HepG2 (cell line): ENCODE results near the gene ARHGEF40. TPM values are rescaled to one million over a fixed set of nuclear protein-coding genes. Genes with fewer than 3 reads are reported as not detected.
A peak's percentile ranks its signal among the peaks of the same experiment; 100 is the strongest.

Experiments
- ARNT2 ChIP-seq: sonication (generic); formaldehyde crosslinking; IDR thresholded peaks from 2 replicates; pipeline ENCODE4 v1.8.0; 2022; ENCODE audit warnings: mild to moderate bottlenecking, low read depth, missing genetic modification reagents, moderate library complexity
- CSRNP2 ChIP-seq: sonication (generic); formaldehyde crosslinking; conservative IDR thresholded peaks from 2 replicates; pipeline ENCODE4 v1.8.0; 2022; ENCODE audit warnings: low read depth, missing genetic modification reagents
- DNMT3B ChIP-seq: conservative IDR thresholded peaks from 2 replicates; pipeline ENCODE4 v1.6.1; 2016; ENCODE audit warnings: missing biosample characterization, control low read depth
- FOXC1 ChIP-seq: sonication (generic); formaldehyde crosslinking; IDR thresholded peaks from 2 replicates; pipeline ENCODE4 v1.8.0; 2022; ENCODE audit warnings: mild to moderate bottlenecking, missing genetic modification reagents, borderline replicate concordance
- GRHL1 ChIP-seq: sonication (generic); formaldehyde crosslinking; conservative IDR thresholded peaks from 2 replicates; pipeline ENCODE4 v1.8.0; 2022; ENCODE audit warnings: missing genetic modification reagents
- HDAC2 ChIP-seq: sonication (generic); formaldehyde crosslinking; IDR thresholded peaks from 2 replicates; pipeline ENCODE4 v1.4.0; 2020; ENCODE audit warnings: missing genetic modification reagents
- MEIS1 ChIP-seq: sonication (generic); formaldehyde crosslinking; IDR thresholded peaks from 2 replicates; pipeline ENCODE4 v1.9.0; 2021; ENCODE audit warnings: mild to moderate bottlenecking, missing genetic modification reagents, moderate library complexity, borderline replicate concordance
- MXI1 ChIP-seq: IDR thresholded peaks from 3 replicates; pipeline ENCODE4 v1.6.1; 2012; ENCODE audit warnings: low read depth, low read length, inconsistent platforms, borderline replicate concordance
- NFAT5 ChIP-seq: sonication (generic); formaldehyde crosslinking; IDR thresholded peaks from 2 replicates; pipeline ENCODE4 v1.4.0; 2020; ENCODE audit warnings: missing genetic modification reagents
- POLR2AphosphoS2 ChIP-seq: IDR thresholded peaks from 2 replicates; pipeline ENCODE4 v1.6.1; 2011; ENCODE audit warnings: low read depth, low read length, improper control_type of control experiment
- RAD51 ChIP-seq: fragments of 450-650 bp; IDR thresholded peaks from 2 replicates; pipeline ENCODE4 v1.6.1; 2016; ENCODE audit warnings: borderline replicate concordance
- ZFP91 ChIP-seq: sonication (generic); formaldehyde crosslinking; IDR thresholded peaks from 2 replicates; pipeline ENCODE4 v1.9.0; 2022; ENCODE audit warnings: missing genetic modification reagents, mild to moderate bottlenecking, borderline replicate concordance
- ZFY ChIP-seq: sonication (generic); formaldehyde crosslinking; IDR thresholded peaks from 2 replicates; pipeline ENCODE4 v1.4.0; 2020; ENCODE audit warnings: missing genetic modification reagents
- ZNF274 ChIP-seq: sonication (generic); formaldehyde crosslinking; IDR thresholded peaks from 2 replicates; pipeline ENCODE4 v1.5.1; 2020; ENCODE audit warnings: mild to moderate bottlenecking, missing genetic modification reagents
- ZNF510 ChIP-seq: sonication (generic); formaldehyde crosslinking; IDR thresholded peaks from 2 replicates; pipeline ENCODE4 v1.4.0; 2020; ENCODE audit warnings: low read depth, mild to moderate bottlenecking, missing genetic modification reagents
- ZNF83 ChIP-seq: sonication (generic); formaldehyde crosslinking; IDR thresholded peaks from 2 replicates; pipeline ENCODE4 v1.4.0; 2020; ENCODE audit warnings: missing genetic modification reagents, mild to moderate bottlenecking, borderline replicate concordance
- polyA plus RNA-seq, 8 experiments: library from polyadenylated mRNA; depleted of rRNA in 3 of 8; stranded (reverse) in 7 of 8; unstranded in 1 of 8; fragments of >200 nt; fragmentation: Illumina TruSeq in 4 of 8; extraction: Trizol in 4 of 8; gene quantifications; 2 replicates each; pipeline versions ENCODE4 v1.2.1 to v1.2.3, GENCODE V29; 2011 to 2016; ENCODE audit warnings: low read depth in 4 of 8, missing spikeins in 1 of 8, mixed read lengths in 1 of 8; ENCODE audit not compliant: insufficient read depth in 1 of 8
- total RNA-seq, 5 experiments: library from RNA; depleted of rRNA; stranded (reverse); fragments of >200 nt; fragmentation: Illumina TruSeq; extraction: Trizol; gene quantifications; 2 replicates each; pipeline ENCODE4 v1.2.3, GENCODE V29; 2016; ENCODE audit warnings: low read depth in 1 of 5
- TF ChIP-seq, protein P1 (sequence below): sonication (generic); formaldehyde crosslinking; IDR thresholded peaks from 2 replicates; pipeline ENCODE4 v1.4.0; 2020; ENCODE audit warnings: missing genetic modification reagents

The ARHGEF40 gene
- total and polyA plus RNA-seq, 2 of the 13 experiments (the other 11 are each of a cell fraction or from before 2014, with no cell fraction given) = 28.1 to 78.1 TPM

- TF ChIP-seq ZFY (CRISPR knock-in tag) = peak; percentile 69; the same call in 1 of the 2 replicates
- peak; percentile 93; the same call in 1 of the 2 replicates for TF ChIP-seq ZNF83 (CRISPR knock-in tag)
- TF ChIP-seq, protein P1, sequence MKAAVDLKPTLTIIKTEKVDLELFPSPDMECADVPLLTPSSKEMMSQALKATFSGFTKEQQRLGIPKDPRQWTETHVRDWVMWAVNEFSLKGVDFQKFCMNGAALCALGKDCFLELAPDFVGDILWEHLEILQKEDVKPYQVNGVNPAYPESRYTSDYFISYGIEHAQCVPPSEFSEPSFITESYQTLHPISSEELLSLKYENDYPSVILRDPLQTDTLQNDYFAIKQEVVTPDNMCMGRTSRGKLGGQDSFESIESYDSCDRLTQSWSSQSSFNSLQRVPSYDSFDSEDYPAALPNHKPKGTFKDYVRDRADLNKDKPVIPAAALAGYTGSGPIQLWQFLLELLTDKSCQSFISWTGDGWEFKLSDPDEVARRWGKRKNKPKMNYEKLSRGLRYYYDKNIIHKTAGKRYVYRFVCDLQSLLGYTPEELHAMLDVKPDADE (CRISPR knock-in tag) = no peak
- TF ChIP-seq ARNT2 (CRISPR knock-in tag) = no peak; the same call in 1 of the 2 replicates
- TF ChIP-seq HDAC2 (CRISPR knock-in tag) = no peak; the same call in 1 of the 2 replicates
- no peak for TF ChIP-seq GRHL1 (CRISPR knock-in tag)
- 0 out of 2 replicates have a peak, but pooled peaks have one; percentile 20 for TF ChIP-seq ZFP91
- no peak for TF ChIP-seq RAD51
- 0 out of 2 replicates have a peak, but pooled peaks have one; percentile 68 for TF ChIP-seq ZNF274 (CRISPR knock-in tag)
- TF ChIP-seq NFAT5 (CRISPR knock-in tag) = 0 out of 2 replicates have a peak, but pooled peaks have one; percentile 22
- no peak for TF ChIP-seq MXI1
- TF ChIP-seq POLR2AphosphoS2 = no peak
- 0 out of 2 replicates have a peak, but pooled peaks have one; percentile 54 for TF ChIP-seq CSRNP2 (CRISPR knock-in tag)
- 0 out of 2 replicates have a peak, but pooled peaks have one; percentile 24 for TF ChIP-seq FOXC1
- peak; percentile 87 for TF ChIP-seq DNMT3B (CRISPR knock-in tag)
- TF ChIP-seq MEIS1 (CRISPR knock-in tag) = peak; percentile 34
- peak; percentile 84; the same call in 1 of the 2 replicates for TF ChIP-seq ZNF510 (CRISPR knock-in tag)
These were observed 569 bp upstream of the ARHGEF40 start (continued) for GRCh38 chr14:21069388-21070082.
